NT2/D1 (cell line): ENCODE data around the gene GAS7.

Source experiments
- YY1 ChIP-seq: IDR thresholded peaks from 2 replicates; pipeline ENCODE4 v1.6.1; 2011; ENCODE audit not compliant: insufficient read length, insufficient read depth
- ZNF274 ChIP-seq: IDR thresholded peaks from 2 replicates; pipeline ENCODE4 v1.6.1; 2011; ENCODE audit warnings: mild to moderate bottlenecking, low read depth, low read length

DNA sequence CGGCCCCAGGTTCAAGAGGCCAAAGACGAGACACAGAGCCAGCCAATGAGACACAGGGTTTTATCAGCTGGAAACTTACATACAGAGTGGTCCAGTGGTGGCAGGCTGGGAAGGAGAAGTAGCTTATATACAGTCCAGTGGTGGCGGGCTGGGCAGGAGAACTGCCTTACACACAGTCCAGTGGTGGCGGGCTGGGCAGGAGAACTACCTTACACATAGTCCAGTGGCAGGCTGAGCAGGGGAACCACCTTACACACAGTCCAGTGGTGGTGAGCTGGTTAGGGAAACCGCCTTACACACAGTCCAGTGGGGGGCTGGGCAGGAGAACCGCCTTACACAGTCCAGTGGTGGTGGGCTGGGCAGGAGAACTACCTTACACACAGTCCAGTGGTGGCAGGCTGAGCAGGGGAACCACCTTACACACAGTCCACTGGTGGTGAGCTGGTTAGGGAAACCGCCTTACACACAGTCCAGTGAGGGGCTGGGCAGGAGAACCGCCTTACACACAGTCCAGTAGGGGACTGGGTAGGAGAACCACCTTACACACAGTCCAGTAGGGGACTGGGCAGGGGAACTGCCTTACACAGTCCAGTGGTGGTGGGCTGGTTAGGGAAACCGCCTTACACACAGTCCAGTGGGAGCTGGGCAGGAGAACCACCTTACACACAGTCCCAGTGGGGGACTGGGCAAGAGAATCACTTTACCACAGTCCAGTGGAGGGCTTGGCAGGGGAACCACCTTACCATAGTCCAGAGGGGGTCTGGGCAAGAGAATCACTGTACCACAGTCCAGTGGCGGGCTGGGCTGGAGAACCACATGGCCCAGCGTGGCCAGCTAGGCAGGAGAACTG is 90.9 kb downstream of the GAS7 start:
- TF ChIP-seq YY1 (no peak), ZNF274 (no peak)
